GM23338 (cell line): ENCODE results near the gene CSF3. TPM values are rescaled to one million over a fixed set of nuclear protein-coding genes. Genes with fewer than 3 reads are reported as not detected.

Source experiments
- ATAC-seq: fragments of 200-7000 bp; cut with Tn5 transposase; 3 replicates; pipeline ENCODE4 v1.9.1; 2020
- DNase-seq: peaks from one replicate; pipeline ENCODE4 v3.0.0-alpha.2; 2015; ENCODE audit warnings: low spot score
- H2AFZ ChIP-seq: fragments of 200-600 bp; sonication (generic); 2 replicates; pipeline ENCODE4 v1.8.0; 2016; ENCODE audit warnings: antibody characterized with exemption, mild to moderate bottlenecking, moderate library complexity
- H3F3A ChIP-seq: fragments of 200-600 bp; sonication (generic); replicated peaks from 2 replicates; pipeline ENCODE4 v1.8.0; 2017; ENCODE audit warnings: antibody characterized with exemption, mixed run types, low read depth
- H3K27ac ChIP-seq: fragments of 200-600 bp; sonication (generic); 2 replicates; pipeline ENCODE4 v1.6.1; 2016; ENCODE audit warnings: low read depth
- H3K27me3 ChIP-seq: fragments of 200-600 bp; sonication (generic); 2 replicates; pipeline ENCODE4 v1.8.0; 2016; ENCODE audit warnings: mild to moderate bottlenecking, mixed run types, moderate library complexity; ENCODE audit not compliant: insufficient read depth
- H3K36me3 ChIP-seq: fragments of 200-600 bp; sonication (generic); 2 replicates; pipeline ENCODE4 v1.8.0; 2016; ENCODE audit warnings: mild to moderate bottlenecking; ENCODE audit not compliant: insufficient read depth
- H3K4me1 ChIP-seq: fragments of 200-600 bp; sonication (generic); 2 replicates; pipeline ENCODE4 v1.8.0; 2016; ENCODE audit warnings: mild to moderate bottlenecking, moderate library complexity; ENCODE audit not compliant: insufficient read depth
- H3K4me2 ChIP-seq: fragments of 200-600 bp; sonication (generic); 2 replicates; pipeline ENCODE4 v1.7.1; 2017; ENCODE audit warnings: mixed run types
- H3K4me3 ChIP-seq: fragments of 200-600 bp; sonication (generic); 2 replicates; pipeline ENCODE4 v1.6.1; 2016; ENCODE audit warnings: mixed run types
- H3K79me2 ChIP-seq: fragments of 200-600 bp; sonication (generic); replicated peaks from 2 replicates; pipeline ENCODE4 v1.8.0; 2017; ENCODE audit warnings: mild to moderate bottlenecking; ENCODE audit not compliant: insufficient read depth
- H3K9me2 ChIP-seq: fragments of 200-600 bp; sonication (generic); 2 replicates; pipeline ENCODE4 v1.8.0; 2017; ENCODE audit not compliant: insufficient read depth
- H4K20me1 ChIP-seq: fragments of 200-600 bp; sonication (generic); replicated peaks from 2 replicates; pipeline ENCODE4 v1.8.0; 2017; ENCODE audit warnings: mild to moderate bottlenecking; ENCODE audit not compliant: insufficient read depth
- H3K27ac Mint-ChIP-seq: 2 replicates; pipeline ENCODE4 v1.8.0; 2020; ENCODE audit warnings: inconsistent platforms, mild to moderate bottlenecking, moderate library complexity, mixed read lengths
- H3K27me3 Mint-ChIP-seq: 3 replicates; pipeline ENCODE4 v1.8.0; 2022; ENCODE audit warnings: low read depth, mild to moderate bottlenecking, moderate library complexity, mixed read lengths, inconsistent platforms; ENCODE audit not compliant: insufficient read depth, poor library complexity
- H3K36me3 Mint-ChIP-seq: 3 replicates; pipeline ENCODE4 v1.8.0; 2021; ENCODE audit warnings: low read depth, mild to moderate bottlenecking, inconsistent platforms, moderate library complexity, mixed read lengths
- H3K4me1 Mint-ChIP-seq: 3 replicates; pipeline ENCODE4 v1.8.0; 2020; ENCODE audit warnings: mild to moderate bottlenecking, inconsistent platforms, mixed read lengths
- H3K4me3 Mint-ChIP-seq: 3 replicates; pipeline ENCODE4 v1.8.0; 2021; ENCODE audit warnings: moderate library complexity, mild to moderate bottlenecking, inconsistent platforms, mixed read lengths
- H3K9me3 Mint-ChIP-seq: 3 replicates; pipeline ENCODE4 v1.8.0; 2020; ENCODE audit warnings: moderate library complexity, mild to moderate bottlenecking, inconsistent platforms, mixed read lengths
- CREB1 ChIP-seq: fragments of 250-450 bp; sonication (Bioruptor Pico); IDR thresholded peaks from 2 replicates; pipeline ENCODE4 v1.5.0; 2020; ENCODE audit warnings: low read depth, mild to moderate bottlenecking, moderate library complexity
- CTCF ChIP-seq, 2 experiments: fragments of 200-600 bp in 1 of 2; sonication (generic) in 1 of 2; conservative IDR thresholded peaks; 2 replicates each; pipeline versions ENCODE4 v1.5.1 to v1.6.1; 2016 to 2017; ENCODE audit warnings: antibody characterized with exemption in 2 of 2, low read depth in 2 of 2, mild to moderate bottlenecking in 2 of 2, moderate library complexity in 1 of 2
- ETS1 ChIP-seq: IDR thresholded peaks from 2 replicates; pipeline ENCODE4 v1.6.1; 2016; ENCODE audit warnings: antibody characterized with exemption
- EZH2 ChIP-seq: fragments of 200-600 bp; sonication (generic); IDR thresholded peaks from one replicate; pipeline ENCODE4 v1.8.0; 2017; ENCODE audit warnings: antibody characterized with exemption, mild to moderate bottlenecking, low read depth; ENCODE audit not compliant: unreplicated experiment
- EZH2phosphoT487 ChIP-seq: fragments of 200-600 bp; sonication (generic); IDR thresholded peaks from one replicate; pipeline ENCODE4 v1.8.1; 2018; ENCODE audit warnings: antibody characterized with exemption; ENCODE audit not compliant: unreplicated experiment
- STAT1 ChIP-seq: IDR thresholded peaks from one replicate; pipeline ENCODE4 v1.6.1; 2016; ENCODE audit warnings: antibody characterized with exemption; ENCODE audit not compliant: unreplicated experiment
- ZNF114 ChIP-seq: fragments of 250-450 bp; sonication (Bioruptor Pico); IDR thresholded peaks from 2 replicates; pipeline ENCODE4 v1.5.0; 2020; ENCODE audit warnings: mild to moderate bottlenecking, moderate library complexity
- ZNF331 ChIP-seq: fragments of 250-450 bp; sonication (Bioruptor Pico); IDR thresholded peaks from 2 replicates; pipeline ENCODE4 v1.5.0; 2020; ENCODE audit warnings: low read depth, mild to moderate bottlenecking, moderate library complexity
- polyA plus RNA-seq: library from polyadenylated mRNA; unstranded; fragments of >200 nt; fragmentation: Nextera tagmentation; extraction: Ambion mirVana; gene quantifications from 2 replicates; pipeline ENCODE4 v1.2.1, GENCODE V29; 2016
- total RNA-seq: library from RNA; depleted of rRNA; stranded (reverse); fragments of >200 nt; shearing (Covaris generic); gene quantifications from 2 replicates; pipeline ENCODE4 v1.2.3, GENCODE V29; 2014

Gene CSF3
- total and polyA plus RNA-seq, 2 experiments from 2014 or later: not detected

DNA sequence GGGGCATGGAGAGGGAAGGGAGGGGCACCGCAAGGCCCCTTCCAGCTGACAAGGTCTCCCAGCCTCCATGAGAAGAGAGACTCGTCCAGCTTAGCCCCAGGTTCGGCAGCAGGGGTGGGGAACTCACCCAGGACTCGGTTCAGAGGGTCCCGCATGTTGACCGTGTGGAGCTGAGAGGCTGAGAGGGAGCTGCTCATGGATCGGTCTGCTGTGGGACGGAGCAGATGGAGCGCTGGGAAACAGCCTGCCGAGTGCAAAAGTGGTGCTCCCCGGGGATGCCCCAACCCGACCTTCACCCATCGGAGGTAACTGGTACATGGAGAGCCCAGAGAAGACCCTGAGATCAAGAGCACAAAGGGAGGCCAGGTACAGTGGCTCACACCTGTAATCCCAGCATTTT, 4.9 kb downstream of the CSF3 start:
- Histone ChIP-seq H3K4me2 (no peak overlapping the region), H4K20me1 (no peaks in the 10 kb centered on the region), H3K27ac (no peak overlapping the region), H3K36me3 (peaks cover 8% of the 10 kb centered on the region; the same call in 1 of the 2 replicates), H3F3A (no peaks in the 10 kb centered on the region), H3K79me2 (no peaks in the 10 kb centered on the region), H3K4me1 (peaks cover 25% of the 10 kb centered on the region), H2AFZ (no peak overlapping the region), H3K4me3 (no peak overlapping the region), H3K27me3 (no peaks in the 10 kb centered on the region), H3K9me2 (no peaks in the 10 kb centered on the region)
- Mint-ChIP-seq H3K4me1 (peaks cover 35% of the 10 kb centered on the region), H3K27me3 (peaks cover 21% of the 10 kb centered on the region), H3K9me3 (no peaks in the 10 kb centered on the region), H3K36me3 (peaks cover 40% of the 10 kb centered on the region), H3K27ac (no peak overlapping the region), H3K4me3 (no peak overlapping the region)
- DNase-seq: no peak
- no peak for TF ChIP-seq ZNF331 (CRISPR knock-in tag)
- no peak for TF ChIP-seq ETS1
- no peak for TF ChIP-seq CREB1
- TF ChIP-seq EZH2phosphoT487: no peak
- TF ChIP-seq ZNF114: no peak
- no peak for TF ChIP-seq CTCF (conservative IDR thresholded peaks at IDR 0.05; ENCODE audit: low read depth in 2 of 2)
- TF ChIP-seq STAT1: no peak
- ATAC-seq: no peak

- no peak overlapping the region for H3K4me2 ChIP-seq
- peaks cover 15% of the 10 kb centered on the region; the same call in 1 of the 2 replicates for H3K36me3 ChIP-seq
- no peaks in the 10 kb centered on the region for H4K20me1 ChIP-seq
- H3K4me1 ChIP-seq: peaks cover 22% of the 10 kb centered on the region
- H2AFZ ChIP-seq: no peak overlapping the region
- Mint-ChIP-seq H3K27ac (peak overlapping the region; percentile 31; the same call in 1 of the 2 replicates), H3K4me1 (peaks cover 30% of the 10 kb centered on the region), H3K27me3 (peaks cover 15% of the 10 kb centered on the region), H3K9me3 (no peaks in the 10 kb centered on the region), H3K4me3 (no peak overlapping the region; the same call in 2 of the 3 replicates), H3K36me3 (peaks cover 54% of the 10 kb centered on the region)
- TF ChIP-seq ZNF331 (CRISPR knock-in tag) (no peak), ETS1 (no peak), CREB1 (no peak), EZH2 (no peak), CTCF (conservative IDR thresholded peaks at IDR 0.05; ENCODE audit: low read depth in 2 of 2) (no peak), ZNF114 (no peak)
- ATAC-seq: no peak
- H3F3A ChIP-seq: peaks cover 7% of the 10 kb centered on the region
- H3K4me3 ChIP-seq: no peak overlapping the region
- no peaks in the 10 kb centered on the region for H3K9me2 ChIP-seq
- H3K79me2 ChIP-seq: no peaks in the 10 kb centered on the region
- no peaks in the 10 kb centered on the region for H3K27me3 ChIP-seq
- no peak overlapping the region for H3K27ac ChIP-seq
- no peak for DNase-seq
These were observed 6.3 kb downstream of the CSF3 start for GRCh38 chr17:40021451-40021971.
